SK-MEL-5 (cell line): ENCODE results near the gene WDR7. TPM values are rescaled to one million over a fixed set of nuclear protein-coding genes. Genes with fewer than 3 reads are reported as not detected.

Source experiments
- DNase-seq: peaks from one replicate; pipeline ENCODE4 v3.0.0-alpha.2; 2016; ENCODE audit warnings: low read depth, low spot score
- in situ Hi-C: cut with HindIII; loops from 2 replicates; pipeline ENCODE4 v1.10.0; 2016; ENCODE audit warnings: low sequenced_read_pairs, high pct_unique_total_duplicates, low pct_unique_long_range_greater_than_20kb
- total RNA-seq: library from RNA; depleted of rRNA; stranded (reverse); fragments of >200 nt; shearing (Covaris generic); gene quantifications from 2 replicates; pipeline ENCODE4 v1.2.3, GENCODE V29; 2014

The WDR7 gene
- total RNA-seq, 1 experiment from 2014 or later, result 9.3 TPM

- in situ Hi-C loops, result no loop called here
- DNase-seq, result no peak
These were observed 238.5 kb downstream of the WDR7 start for GRCh38 chr18:56889621-56890020.

- in situ Hi-C loops, result no loop called here
- no peak for DNase-seq
These were observed 239.5 kb downstream of the WDR7 start for GRCh38 chr18:56890632-56891031.

- no peak for DNase-seq
- in situ Hi-C loops, result no loop called here
These were observed 240.0 kb downstream of the WDR7 start for GRCh38 chr18:56891116-56891515.

- DNase-seq, result no peak
- in situ Hi-C loops, result no loop called here
These were observed 240.7 kb downstream of the WDR7 start for GRCh38 chr18:56891870-56892269.

- in situ Hi-C loops, result no loop called here
- DNase-seq, result no peak
These were observed 246.0 kb downstream of the WDR7 start for GRCh38 chr18:56897122-56897521.

GRCh38 chr18:56899660-56900059 lies 248.5 kb downstream of the WDR7 start:
- no peak for DNase-seq
- in situ Hi-C loops, result no loop called here

GRCh38 chr18:56900195-56901094 lies 249.3 kb downstream of the WDR7 start:
- in situ Hi-C loops, result no loop called here
- DNase-seq, result no peak

GRCh38 chr18:56901919-56902318 lies 250.8 kb downstream of the WDR7 start:
- no peak for DNase-seq
- in situ Hi-C loops, result no loop called here

- no peak for DNase-seq
- in situ Hi-C loops, result no loop called here
These were observed 251.5 kb downstream of the WDR7 start for GRCh38 chr18:56902653-56903052.

- no peak for DNase-seq
- in situ Hi-C loops, result no loop called here
These were observed 252.5 kb downstream of the WDR7 start for GRCh38 chr18:56903686-56904085.

- no peak for DNase-seq
- in situ Hi-C loops, result no loop called here
These were observed 256.6 kb downstream of the WDR7 start for GRCh38 chr18:56907771-56908170.

GRCh38 chr18:56910237-56910636 lies 259.1 kb downstream of the WDR7 start:
- in situ Hi-C loops, result no loop called here
- DNase-seq, result no peak

GRCh38 chr18:56910967-56911366 lies 259.8 kb downstream of the WDR7 start:
- in situ Hi-C loops, result no loop called here

GRCh38 chr18:56913941-56914340 lies 262.8 kb downstream of the WDR7 start:
- in situ Hi-C loops, result no loop called here
- DNase-seq, result no peak

More at GRCh38 chr18:56910967-56911366, 259.8 kb downstream of the WDR7 start:
- no peak for DNase-seq

GRCh38 chr18:56919190-56919589 lies 268.0 kb downstream of the WDR7 start:
- DNase-seq, result peak; percentile 3
- in situ Hi-C loops, result no loop called here

- in situ Hi-C loops, result no loop called here
- DNase-seq, result no peak
These were observed 270.8 kb downstream of the WDR7 start for GRCh38 chr18:56921896-56922480.

- DNase-seq, result no peak
- in situ Hi-C loops, result no loop called here
These were observed 275.6 kb downstream of the WDR7 start for GRCh38 chr18:56926734-56927133.

GRCh38 chr18:56927786-56928185 lies 276.6 kb downstream of the WDR7 start:
- in situ Hi-C loops, result no loop called here
- DNase-seq, result no peak

- DNase-seq, result no peak
- in situ Hi-C loops, result no loop called here
These were observed 278.7 kb downstream of the WDR7 start for GRCh38 chr18:56929886-56930285.
